SJSA1 (cell line): ENCODE measurements around the gene CAVIN2. TPM values are rescaled to one million over a fixed set of nuclear protein-coding genes. Genes with fewer than 3 reads are reported as not detected.

Source experiments
- DNase-seq, 2 experiments: peaks; one replicate each; pipeline ENCODE4 v3.0.0-alpha.2; 2015 to 2020; ENCODE audit warnings: low spot score in 2 of 2, low read depth in 1 of 2
- H3K27ac ChIP-seq: fragments of 250-450 bp; sonication (Bioruptor Pico); 2 replicates; pipeline ENCODE4 v1.5.1; 2020; ENCODE audit warnings: mild to moderate bottlenecking, moderate library complexity
- H3K27me3 ChIP-seq: fragments of 250-450 bp; sonication (Bioruptor Pico); replicated peaks from 2 replicates; pipeline ENCODE4 v1.5.1; 2020; ENCODE audit warnings: mild to moderate bottlenecking, moderate library complexity
- H3K36me3 ChIP-seq: fragments of 250-450 bp; sonication (Bioruptor Pico); 2 replicates; pipeline ENCODE4 v1.5.1; 2020; ENCODE audit warnings: mild to moderate bottlenecking
- H3K4me1 ChIP-seq: fragments of 250-450 bp; sonication (Bioruptor Pico); replicated peaks from 2 replicates; pipeline ENCODE4 v1.6.1; 2021; ENCODE audit warnings: mild to moderate bottlenecking
- H3K4me3 ChIP-seq: fragments of 250-450 bp; sonication (Bioruptor Pico); 2 replicates; pipeline ENCODE4 v1.5.1; 2020; ENCODE audit warnings: mild to moderate bottlenecking
- H3K9me3 ChIP-seq: fragments of 250-450 bp; sonication (Bioruptor Pico); replicated peaks from 2 replicates; pipeline ENCODE4 v1.5.1; 2020; ENCODE audit warnings: mild to moderate bottlenecking
- total RNA-seq: library from RNA; depleted of rRNA; stranded (reverse); fragments of >200 nt; shearing (Covaris generic); gene quantifications from 2 replicates; pipeline ENCODE4 v1.2.3, GENCODE V29; 2014

Gene CAVIN2
- total RNA-seq, 1 experiment from 2014 or later: 28.1 TPM

GRCh38 chr2:191840921-191841320, 6.0 kb downstream of the CAVIN2 start:
- no peaks in the 10 kb centered on the region for H3K27me3 ChIP-seq
- peaks cover 11% of the 10 kb centered on the region for H3K36me3 ChIP-seq
- no peak overlapping the region for H3K27ac ChIP-seq
- H3K4me3 ChIP-seq: no peak overlapping the region
- H3K4me1 ChIP-seq: peaks cover 19% of the 10 kb centered on the region
- no peaks in the 10 kb centered on the region for H3K9me3 ChIP-seq
- DNase-seq: no peak

- Histone ChIP-seq H3K4me1 (peaks cover 16% of the 10 kb centered on the region), H3K36me3 (peaks cover 17% of the 10 kb centered on the region), H3K27me3 (no peaks in the 10 kb centered on the region), H3K4me3 (no peak overlapping the region), H3K9me3 (no peaks in the 10 kb centered on the region), H3K27ac (no peak overlapping the region)
- DNase-seq: no peak
Observed at GRCh38 chr2:191839918-191840804, 6.7 kb downstream of the CAVIN2 start.

GRCh38 chr2:191838526-191838925, 8.4 kb downstream of the CAVIN2 start:
- Histone ChIP-seq H3K27ac (no peak overlapping the region), H3K4me3 (no peak overlapping the region), H3K27me3 (no peaks in the 10 kb centered on the region), H3K4me1 (peaks cover 5% of the 10 kb centered on the region; the same call in 1 of the 2 replicates), H3K36me3 (peaks cover 12% of the 10 kb centered on the region), H3K9me3 (no peaks in the 10 kb centered on the region)
- DNase-seq: no peak

- no peaks in the 10 kb centered on the region for H3K27me3 ChIP-seq
- no peak overlapping the region for H3K27ac ChIP-seq
- peaks cover 12% of the 10 kb centered on the region for H3K36me3 ChIP-seq
- peaks cover 5% of the 10 kb centered on the region; the same call in 1 of the 2 replicates for H3K4me1 ChIP-seq
- no peak overlapping the region for H3K4me3 ChIP-seq
- no peaks in the 10 kb centered on the region for H3K9me3 ChIP-seq
- DNase-seq: no peak
Observed at GRCh38 chr2:191836853-191837769, 9.8 kb downstream of the CAVIN2 start.

GRCh38 chr2:191836471-191836852, 10.4 kb downstream of the CAVIN2 start:
- no peak for DNase-seq
- Histone ChIP-seq H3K9me3 (no peaks in the 10 kb centered on the region), H3K4me3 (no peak overlapping the region), H3K27me3 (no peaks in the 10 kb centered on the region), H3K36me3 (peaks cover 12% of the 10 kb centered on the region), H3K27ac (no peak overlapping the region), H3K4me1 (peaks cover 5% of the 10 kb centered on the region; the same call in 1 of the 2 replicates)

GRCh38 chr2:191835539-191836350, 11.1 kb downstream of the CAVIN2 start:
- Histone ChIP-seq H3K9me3 (no peaks in the 10 kb centered on the region), H3K4me3 (no peak overlapping the region), H3K36me3 (peaks cover 12% of the 10 kb centered on the region), H3K4me1 (peaks cover 5% of the 10 kb centered on the region; the same call in 1 of the 2 replicates), H3K27me3 (no peaks in the 10 kb centered on the region), H3K27ac (no peak overlapping the region)
- peak in 1 of 2 experiments; percentile 9 for DNase-seq

GRCh38 chr2:191835100-191835499, 11.8 kb downstream of the CAVIN2 start:
- H3K36me3 ChIP-seq: peaks cover 12% of the 10 kb centered on the region
- H3K27me3 ChIP-seq: no peaks in the 10 kb centered on the region
- H3K27ac ChIP-seq: no peak overlapping the region
- H3K4me3 ChIP-seq: no peak overlapping the region
- no peaks in the 10 kb centered on the region for H3K9me3 ChIP-seq
- DNase-seq: no peak
- peaks cover 5% of the 10 kb centered on the region; the same call in 1 of the 2 replicates for H3K4me1 ChIP-seq

- Histone ChIP-seq H3K27me3 (no peaks in the 10 kb centered on the region), H3K4me3 (no peak overlapping the region), H3K36me3 (peaks cover 12% of the 10 kb centered on the region), H3K9me3 (no peaks in the 10 kb centered on the region), H3K27ac (no peak overlapping the region), H3K4me1 (peaks cover 5% of the 10 kb centered on the region; the same call in 1 of the 2 replicates)
- no peak for DNase-seq
Observed at GRCh38 chr2:191833356-191833755, 13.5 kb downstream of the CAVIN2 start.

- DNase-seq: no peak
- Histone ChIP-seq H3K27me3 (no peaks in the 10 kb centered on the region), H3K36me3 (peaks cover 12% of the 10 kb centered on the region), H3K27ac (no peak overlapping the region), H3K4me1 (peaks cover 5% of the 10 kb centered on the region; the same call in 1 of the 2 replicates), H3K4me3 (no peak overlapping the region), H3K9me3 (no peaks in the 10 kb centered on the region)
Observed at GRCh38 chr2:191832668-191833067, 14.2 kb downstream of the CAVIN2 start.

GRCh38 chr2:191831410-191831994, 15.4 kb downstream of the CAVIN2 start:
- H3K36me3 ChIP-seq: peaks cover 12% of the 10 kb centered on the region
- H3K9me3 ChIP-seq: no peaks in the 10 kb centered on the region
- DNase-seq: no peak
- H3K27me3 ChIP-seq: no peaks in the 10 kb centered on the region
- peaks cover 5% of the 10 kb centered on the region; the same call in 1 of the 2 replicates for H3K4me1 ChIP-seq
- H3K27ac ChIP-seq: no peak overlapping the region
- H3K4me3 ChIP-seq: no peak overlapping the region

- no peak for DNase-seq
- no peaks in the 10 kb centered on the region for H3K27me3 ChIP-seq
- H3K27ac ChIP-seq: no peak overlapping the region
- no peak overlapping the region for H3K4me3 ChIP-seq
- H3K9me3 ChIP-seq: no peaks in the 10 kb centered on the region
- no peaks in the 10 kb centered on the region for H3K36me3 ChIP-seq
- H3K4me1 ChIP-seq: no peaks in the 10 kb centered on the region
Observed at GRCh38 chr2:191824398-191824797, 22.5 kb downstream of the CAVIN2 start.

GRCh38 chr2:191821078-191821477, 25.8 kb downstream of the CAVIN2 start:
- Histone ChIP-seq H3K4me3 (no peak overlapping the region), H3K4me1 (no peaks in the 10 kb centered on the region), H3K9me3 (no peaks in the 10 kb centered on the region), H3K27me3 (no peaks in the 10 kb centered on the region), H3K36me3 (no peaks in the 10 kb centered on the region), H3K27ac (no peak overlapping the region)
- no peak for DNase-seq
